GM19328 (cell line): ENCODE data around the gene ANKS6.

Experiments used
- ATAC-seq: cut with Tn5 transposase; IDR thresholded peaks from one replicate; pipeline ENCODE4 v1.9.1; 2021; ENCODE audit warnings: mild to moderate bottlenecking, moderate library complexity; ENCODE audit not compliant: unreplicated experiment

ANKS6 gene

DNA sequence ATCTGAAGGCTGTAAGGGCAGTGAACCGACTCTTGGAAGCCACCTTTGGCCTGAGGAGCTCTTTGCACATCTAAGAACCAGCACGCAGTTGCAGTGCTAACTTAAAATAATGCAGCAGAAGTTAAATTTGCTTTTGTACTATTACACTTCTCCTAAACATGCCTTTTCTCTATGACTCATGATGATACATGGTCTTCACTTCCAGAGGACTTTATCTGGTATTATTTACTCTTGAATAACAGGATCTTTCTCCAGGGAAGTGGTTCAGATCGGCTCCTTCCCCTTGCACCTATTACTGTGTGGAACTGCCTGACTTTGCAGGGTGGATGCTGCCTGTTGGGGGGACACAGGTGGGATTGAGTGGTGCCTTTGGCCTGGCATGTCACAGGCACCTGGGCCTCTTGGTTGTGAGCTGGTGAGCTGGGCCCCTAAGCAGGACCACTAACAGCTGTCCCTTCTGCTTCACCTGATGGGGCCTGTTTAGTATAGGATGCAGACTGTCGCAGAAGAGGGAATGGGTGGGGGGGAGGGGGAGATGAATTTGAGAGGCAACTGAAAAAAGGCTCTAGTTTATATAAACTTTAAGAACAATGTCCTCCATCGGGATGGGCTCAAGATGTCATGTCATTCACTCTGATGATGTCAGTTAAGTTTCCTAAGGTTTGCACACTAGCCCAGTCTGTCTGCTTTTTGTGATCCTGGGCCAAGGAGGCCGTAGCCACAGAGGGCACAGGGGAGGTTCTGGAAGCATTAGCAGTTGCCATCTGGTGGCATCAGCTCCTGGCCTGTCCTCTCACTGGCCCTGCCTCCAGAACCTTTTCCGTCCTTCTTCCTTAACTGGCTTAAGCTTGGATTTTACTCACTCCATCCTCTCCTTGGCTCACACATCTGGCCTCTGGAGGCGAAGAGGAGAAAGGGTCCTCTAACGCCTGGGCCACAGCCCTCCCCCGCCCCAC lies 53.8 kb downstream of the ANKS6 start:
- ATAC-seq, result no peak

DNA sequence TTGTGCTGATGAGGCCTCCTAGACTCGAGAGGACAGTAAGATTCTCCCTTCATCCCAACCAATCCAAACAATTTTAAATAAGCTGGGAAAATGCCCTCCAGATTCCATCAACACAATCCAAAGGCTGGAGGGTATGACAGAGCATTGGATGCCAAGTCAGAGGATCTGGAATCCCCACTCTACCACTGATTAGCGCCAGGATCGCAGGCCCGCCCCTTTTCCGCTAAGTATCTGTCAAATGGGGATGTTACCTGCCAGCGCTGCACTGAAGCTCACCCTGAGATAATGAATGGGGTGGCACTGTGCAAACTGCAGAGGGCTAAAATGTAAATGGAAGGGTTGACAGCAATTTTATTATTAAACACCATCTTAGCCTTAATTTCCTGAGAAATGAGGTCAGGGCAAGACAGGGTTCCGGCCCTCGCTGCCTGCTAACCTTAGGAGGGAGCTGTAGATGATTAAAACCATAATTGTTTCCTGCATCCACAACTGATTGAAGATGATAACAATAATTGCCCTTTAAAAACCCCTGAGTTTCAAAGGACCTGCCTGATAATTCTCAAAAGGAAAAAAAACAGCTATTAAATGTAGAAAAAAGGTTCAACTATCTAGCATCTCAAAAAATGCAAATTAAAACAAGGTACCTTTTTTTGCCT lies 56.0 kb downstream of the ANKS6 start:
- ATAC-seq, result no peak

DNA sequence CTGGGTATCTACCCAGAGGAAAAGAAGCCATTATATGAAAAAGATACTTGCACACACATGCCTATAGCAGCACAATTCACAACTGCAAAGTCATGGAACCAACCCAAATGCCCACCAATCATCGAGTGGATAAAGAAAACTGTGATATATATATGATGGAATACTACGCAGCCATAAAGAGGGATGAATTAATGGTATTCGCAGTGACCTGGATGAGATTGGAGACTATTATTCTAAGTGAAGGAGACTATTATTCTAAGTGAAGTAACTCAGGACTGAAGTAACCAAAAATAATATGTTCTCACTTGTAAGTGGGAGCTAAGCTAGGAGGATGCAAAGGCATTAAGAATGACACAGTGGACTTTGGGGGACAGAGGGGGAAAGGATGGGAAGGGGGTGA lies 57.6 kb downstream of the ANKS6 start:
- ATAC-seq, result no peak

DNA sequence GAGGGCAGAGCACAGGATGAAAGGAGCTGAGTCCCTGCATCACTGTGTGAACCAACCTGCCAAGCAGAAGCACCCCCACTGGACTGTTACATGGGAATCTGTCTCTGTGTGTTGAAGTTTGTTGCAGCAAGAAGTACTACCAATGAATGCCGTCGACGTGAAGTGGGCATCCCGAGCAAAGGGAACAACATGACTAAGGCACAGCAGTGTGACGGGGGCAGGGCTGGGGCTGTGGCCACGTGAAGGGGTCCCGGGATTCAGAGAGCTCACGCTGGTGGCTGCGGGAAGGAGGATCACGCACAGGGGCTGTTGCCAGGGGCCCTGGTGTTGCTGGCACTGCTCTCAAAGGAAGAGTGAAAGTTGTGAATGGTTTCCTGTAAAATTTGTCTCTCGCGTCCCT lies 60.1 kb downstream of the ANKS6 start:
- ATAC-seq, result no peak

DNA sequence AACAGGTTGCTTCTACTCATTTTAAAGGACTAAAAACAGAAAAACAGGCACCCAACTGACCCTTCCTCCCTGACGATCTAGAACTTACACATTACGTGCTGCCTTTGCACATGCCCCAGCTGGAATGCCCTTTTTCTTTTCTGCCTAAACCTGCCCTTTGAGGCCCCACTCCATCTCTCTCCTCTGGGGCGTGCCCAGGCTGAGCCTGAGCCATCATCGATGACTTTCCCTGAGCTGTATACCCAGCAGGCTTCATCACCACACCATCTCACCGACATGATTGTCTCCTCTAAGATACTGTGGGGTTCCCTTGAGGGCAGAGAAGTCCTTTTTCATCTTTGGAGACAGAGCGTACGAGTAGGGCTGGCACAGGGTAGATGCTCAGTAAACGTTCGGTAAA lies 63.6 kb downstream of the ANKS6 start:
- no peak for ATAC-seq

DNA sequence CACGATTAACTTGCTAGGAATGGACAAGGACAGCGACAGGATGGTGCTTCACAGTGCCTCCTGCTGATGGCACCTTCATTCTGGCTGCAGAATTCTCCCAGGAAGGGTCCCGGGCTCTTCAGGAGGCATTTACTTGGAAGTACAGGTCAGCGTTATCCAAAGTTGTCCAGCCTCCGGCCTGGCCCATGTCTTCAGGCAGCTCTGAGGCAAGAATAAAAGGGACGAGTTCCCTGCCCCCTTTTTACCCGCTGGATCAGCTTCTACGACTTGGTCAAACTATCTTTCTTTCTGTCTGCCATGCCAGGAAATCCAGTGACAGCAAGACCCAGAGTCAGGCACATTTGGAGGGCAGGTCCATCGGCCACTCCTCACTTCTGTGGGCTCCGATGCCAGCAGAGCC lies 64.3 kb downstream of the ANKS6 start:
- ATAC-seq, result no peak

DNA sequence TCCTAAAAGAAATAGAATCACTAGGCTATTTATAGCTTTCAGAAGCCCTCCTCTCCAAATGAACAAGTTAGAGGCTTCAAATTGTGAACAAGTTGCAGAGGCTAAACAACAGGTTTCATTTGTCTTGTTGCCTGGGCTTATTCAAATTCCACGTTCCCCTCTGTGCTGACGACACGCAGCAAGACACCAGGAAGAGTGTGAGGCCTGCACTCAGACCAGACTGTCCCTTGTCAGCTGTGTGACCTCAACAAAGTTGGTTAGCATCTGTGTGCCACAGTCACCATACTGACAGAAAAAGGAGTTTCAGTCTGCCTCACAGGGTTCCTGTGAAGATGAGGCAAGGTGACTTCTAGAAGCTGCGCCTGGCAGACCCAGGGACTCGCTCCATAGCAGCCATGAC lies 65.5 kb downstream of the ANKS6 start:
- ATAC-seq, result no peak

DNA sequence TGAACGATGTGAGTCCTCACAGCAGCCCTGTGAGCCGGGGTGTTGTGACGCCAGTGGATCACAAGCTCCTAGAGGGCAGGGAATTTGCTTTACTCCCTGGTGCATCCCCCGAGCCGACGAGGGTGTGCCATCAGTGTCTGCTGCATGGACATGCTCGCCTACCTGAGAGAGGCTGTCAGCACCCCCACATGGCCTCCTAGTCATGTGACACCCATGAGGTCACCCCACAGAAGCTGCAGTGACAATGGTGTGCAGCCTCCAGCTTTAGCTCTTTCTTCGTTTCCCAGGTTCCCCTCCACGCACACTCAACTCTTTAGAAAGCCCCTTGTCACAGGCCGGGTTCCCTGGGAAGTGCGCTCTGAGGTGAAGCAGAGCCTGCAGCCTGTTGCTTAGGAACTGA lies 67.9 kb downstream of the ANKS6 start:
- no peak for ATAC-seq

DNA sequence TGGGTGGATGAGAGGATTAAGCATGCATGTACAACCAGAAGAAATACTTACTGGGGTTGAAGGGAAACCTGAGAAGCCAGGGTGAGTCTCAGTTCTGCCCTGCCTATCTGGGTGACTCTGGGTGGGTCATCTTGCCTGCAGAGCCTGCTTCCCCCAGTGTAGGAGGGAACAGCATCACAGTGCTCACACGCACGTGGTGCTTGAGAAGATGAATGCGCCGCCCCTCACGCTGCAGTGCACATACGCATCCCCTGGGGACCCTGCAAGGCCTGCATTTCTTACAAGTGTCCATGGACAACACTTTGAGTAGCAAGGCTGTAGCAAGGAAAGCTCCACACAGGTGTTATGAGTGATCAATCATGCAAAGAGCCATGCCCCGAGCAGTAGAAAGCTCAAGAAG lies 68.9 kb downstream of the ANKS6 start:
- no peak for ATAC-seq

DNA sequence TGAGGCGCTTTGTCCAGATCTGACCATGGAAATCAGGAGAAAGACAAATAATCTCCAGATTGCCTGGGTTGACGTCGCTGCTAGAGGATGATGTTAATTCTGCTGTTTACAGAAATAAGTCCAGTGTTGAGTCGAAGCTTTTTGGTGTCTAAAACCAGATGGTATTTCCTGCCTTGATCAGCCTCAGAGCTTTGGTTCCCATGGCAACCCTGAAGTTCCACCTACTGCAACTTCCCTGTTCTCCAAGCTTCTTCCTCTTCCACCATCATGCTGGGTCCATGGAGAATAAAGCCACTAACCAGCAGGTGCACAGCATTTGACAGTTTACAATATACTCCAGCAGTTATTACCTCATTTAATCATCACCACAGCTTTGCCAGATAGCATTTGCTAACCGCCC lies 69.6 kb downstream of the ANKS6 start:
- ATAC-seq, result no peak

DNA sequence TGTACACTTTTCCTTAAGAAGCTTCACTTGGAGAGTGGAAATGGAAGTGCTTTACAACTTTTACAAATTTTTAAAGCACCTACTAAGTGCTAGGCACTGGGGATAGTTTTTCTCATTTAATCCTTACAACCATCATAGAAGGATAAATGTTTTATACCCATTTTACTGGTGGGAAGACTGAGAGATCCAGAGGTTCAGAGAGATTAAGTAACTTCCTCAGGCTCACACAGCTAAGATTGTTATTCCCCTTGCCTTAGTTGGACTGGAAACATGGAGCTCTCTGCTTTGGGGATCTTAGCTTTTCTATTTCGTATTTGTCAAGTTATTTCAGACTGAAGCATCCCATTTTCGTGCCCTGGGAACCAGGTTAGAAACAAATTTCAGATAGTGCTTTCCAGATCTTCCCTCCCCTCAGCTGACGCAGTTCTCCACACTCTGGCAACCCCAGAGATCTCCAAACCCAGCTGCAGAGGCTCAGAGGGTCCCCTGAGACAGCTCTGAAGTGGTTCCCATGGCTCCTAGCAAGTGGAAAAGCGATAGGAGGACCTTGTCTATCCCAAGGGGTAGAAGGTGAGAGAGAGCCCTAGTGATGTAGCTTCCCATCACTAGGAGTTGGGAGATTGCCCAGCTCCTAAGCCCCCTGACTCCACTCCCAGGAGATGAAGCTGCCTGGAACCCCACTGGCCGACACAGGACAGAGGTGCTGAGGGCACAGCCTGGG lies 71.4 kb downstream of the ANKS6 start:
- ATAC-seq, result no peak

DNA sequence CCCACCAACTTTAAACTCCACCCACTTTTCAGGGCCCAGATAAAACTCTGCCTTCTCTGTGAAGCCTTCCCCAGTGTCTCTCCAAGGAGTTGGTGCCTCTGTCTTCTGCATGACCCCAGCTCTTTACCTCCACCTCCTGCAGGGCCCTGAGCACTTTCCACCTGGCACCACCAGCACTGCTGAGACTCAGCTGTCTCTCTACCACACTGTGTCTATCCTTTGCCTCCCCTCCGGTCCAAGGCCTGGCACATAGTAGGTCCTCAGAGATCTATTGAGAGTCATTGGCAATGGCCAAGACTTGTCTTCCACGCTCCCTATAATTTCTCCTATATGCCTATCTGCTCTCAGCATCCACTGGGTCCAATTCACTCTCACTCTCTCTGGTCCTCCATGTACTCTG lies 74.7 kb downstream of the ANKS6 start:
- no peak for ATAC-seq

DNA sequence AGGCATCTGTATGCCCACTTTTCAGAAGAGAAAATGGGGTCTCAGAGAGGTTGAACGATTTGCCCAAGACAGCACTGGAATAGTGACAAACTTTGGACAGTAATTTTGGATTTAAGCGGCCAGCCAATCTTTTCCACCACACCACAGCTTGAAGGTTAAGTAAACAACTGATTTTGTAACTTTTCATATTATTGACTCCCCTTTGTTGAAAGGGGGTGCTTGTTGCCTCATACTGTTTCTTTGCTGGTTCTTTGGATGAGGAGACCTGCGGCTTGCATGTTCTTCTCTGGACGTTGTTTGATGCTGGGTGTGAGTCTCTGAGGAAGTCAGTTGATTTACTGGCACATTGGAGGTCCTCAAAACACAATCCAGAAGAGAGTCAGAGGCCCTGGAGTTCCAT lies 76.0 kb downstream of the ANKS6 start:
- ATAC-seq, result no peak

DNA sequence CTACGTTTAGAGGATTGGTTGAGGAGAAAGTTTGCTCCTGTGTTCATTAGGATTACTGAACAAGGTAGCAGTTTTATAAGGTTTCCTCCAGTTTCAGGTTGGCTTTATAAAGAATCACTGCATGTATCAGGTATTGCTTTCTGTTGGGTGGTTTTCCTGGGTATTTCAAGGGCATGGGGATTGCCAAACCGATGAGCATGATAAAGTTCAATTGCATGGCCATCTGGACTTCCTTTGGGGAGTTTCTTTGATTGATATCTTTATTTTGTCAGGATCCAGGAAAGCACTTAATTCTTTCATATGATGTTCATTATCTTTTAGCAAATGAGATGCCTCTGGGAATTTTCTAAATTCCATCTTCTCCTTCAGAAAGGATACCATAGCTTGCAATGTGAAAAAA lies 77.3 kb downstream of the ANKS6 start:
- no peak for ATAC-seq

DNA sequence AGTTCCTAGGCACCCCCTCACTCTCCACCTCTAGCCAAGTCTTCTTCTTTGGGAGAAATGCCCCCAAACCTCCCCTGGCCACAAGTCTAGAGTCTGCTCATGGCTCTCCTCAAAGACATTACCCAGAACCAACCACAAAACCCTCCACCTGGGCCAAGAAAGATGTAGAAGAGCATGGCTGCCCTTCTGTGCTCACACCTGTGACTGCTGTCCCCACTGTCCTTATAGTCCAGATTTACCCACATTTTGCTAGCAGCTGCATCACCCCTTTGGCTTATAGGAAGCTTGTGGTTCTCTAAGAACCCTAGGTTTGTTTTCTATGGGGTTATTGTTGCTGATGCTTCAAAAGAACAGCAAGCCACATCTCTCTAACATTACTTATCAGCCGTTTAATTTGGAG lies 81.5 kb downstream of the ANKS6 start:
- ATAC-seq, result no peak

DNA sequence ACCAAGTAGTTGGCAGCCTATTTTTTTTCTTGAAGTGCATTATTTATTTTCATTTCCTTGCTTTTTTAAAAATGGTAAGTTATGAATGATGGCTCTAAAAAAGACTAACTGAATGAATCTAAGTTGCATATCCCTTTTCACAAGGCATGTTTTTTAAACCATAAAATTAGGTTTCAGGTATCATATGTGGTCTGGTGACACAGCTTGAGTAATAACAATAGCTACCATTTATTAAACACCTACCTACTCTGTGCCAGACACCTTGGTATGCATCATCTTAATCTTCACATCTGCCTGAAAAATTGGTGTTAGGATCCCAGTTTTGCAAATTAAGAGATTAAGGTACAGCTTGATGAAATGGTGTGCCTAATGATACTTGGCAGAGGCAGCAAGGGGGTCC lies 83.4 kb downstream of the ANKS6 start:
- ATAC-seq, result no peak

DNA sequence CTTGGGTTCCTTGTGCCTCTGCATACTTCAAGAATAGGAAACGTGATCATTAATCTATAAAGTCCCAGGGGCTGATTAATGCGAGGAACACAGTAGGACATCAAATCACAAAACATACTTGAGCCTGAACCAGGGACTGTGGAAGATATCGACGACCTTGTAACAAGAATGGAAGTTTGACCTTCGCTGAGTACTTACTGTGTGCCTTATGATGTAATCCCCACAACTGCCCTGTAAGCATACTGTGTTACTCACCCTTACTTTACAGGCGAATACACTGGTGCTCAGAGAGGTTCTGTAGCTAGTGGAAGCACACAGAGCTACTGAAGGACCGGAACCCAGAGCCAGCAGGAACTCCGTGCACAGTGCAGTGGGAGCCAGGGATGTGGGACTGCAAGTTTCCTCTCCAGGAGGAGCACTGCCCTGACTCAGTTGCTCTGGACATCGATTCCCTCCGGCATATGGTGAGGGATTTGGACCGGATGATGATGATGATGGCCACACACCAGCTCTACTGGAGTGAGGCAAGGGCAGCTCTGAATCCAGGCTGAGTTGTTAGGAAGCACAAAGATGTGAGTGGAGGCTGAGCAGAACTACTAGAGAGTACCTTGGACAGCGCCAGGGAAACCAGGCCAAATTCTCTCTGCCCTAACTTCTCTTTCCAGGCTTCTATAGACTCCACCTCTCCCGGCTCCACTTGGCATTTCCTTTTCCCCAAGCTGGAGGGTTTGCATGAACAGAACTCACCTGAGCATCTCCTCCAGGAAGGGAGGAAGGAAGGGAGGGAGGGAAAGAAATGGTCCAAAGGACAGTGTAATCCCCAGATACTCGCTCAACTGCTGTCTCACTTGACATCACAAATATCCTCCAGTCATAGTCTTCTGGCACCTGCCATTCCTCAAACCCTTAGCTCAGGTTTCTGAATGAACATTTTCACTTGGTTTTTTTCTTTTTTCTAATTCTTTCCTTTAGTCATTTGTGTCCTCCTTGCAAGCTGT lies 86.1 kb downstream of the ANKS6 start:
- ATAC-seq, result no peak

DNA sequence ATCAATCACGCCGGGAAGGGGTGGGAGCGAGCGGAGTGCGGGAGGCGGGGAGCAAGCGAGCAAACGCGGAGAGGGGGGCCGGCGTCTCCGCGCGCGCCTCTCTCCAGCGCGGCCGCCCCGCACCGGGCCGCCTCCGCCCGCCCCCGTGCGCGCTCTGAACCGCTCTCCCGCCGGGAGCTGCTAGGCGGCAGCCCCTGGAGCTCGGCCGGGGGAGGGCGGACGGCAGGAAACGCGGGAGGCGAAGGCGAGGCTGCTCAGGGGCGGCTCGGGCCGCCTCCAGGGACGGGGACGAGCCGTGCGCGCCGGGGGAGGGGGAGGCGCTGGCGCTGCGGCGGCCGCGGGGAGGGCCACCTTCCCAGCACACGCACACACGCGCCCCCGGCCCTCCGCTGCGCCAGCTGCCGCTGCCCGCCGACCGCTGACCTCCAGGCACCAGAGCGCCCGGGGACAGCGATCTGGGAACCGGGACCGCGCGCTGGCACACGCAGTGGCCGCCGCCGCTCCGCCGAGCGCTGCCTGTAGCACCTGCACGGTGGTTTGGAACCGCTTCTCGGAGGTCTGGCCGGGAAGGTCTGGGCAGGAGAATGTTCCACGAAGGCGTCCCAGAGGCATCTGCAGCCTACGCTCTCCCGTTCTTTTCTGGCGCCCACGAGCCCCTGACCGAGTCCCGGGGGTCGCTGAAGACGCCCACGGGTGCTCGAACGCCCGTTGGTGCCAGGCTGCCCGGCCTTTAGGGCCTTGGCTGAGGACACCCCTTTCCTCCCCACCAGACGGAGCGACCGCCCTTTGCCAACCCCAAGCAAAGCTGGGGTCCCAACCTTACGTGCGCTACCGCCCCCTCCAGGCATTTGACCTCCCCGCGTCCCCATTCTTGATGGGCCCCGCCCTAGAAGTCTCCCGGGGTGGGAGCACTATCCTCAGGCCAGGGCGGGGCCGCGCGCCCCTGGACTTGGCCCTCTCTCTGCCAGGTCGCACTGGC lies 87.1 kb downstream of the ANKS6 start, which contains the start of gene GABBR2:
Gene GABBR2, minus strand, starts transcription at position 3 of the 979 bp plus-strand sequence. CDS start 198 bp downstream, outside the sequence.
- ATAC-seq, result no peak
